MCF 10A (cell line): ENCODE measurements around the gene PI4KA. TPM values are rescaled to one million over a fixed set of nuclear protein-coding genes. Genes with fewer than 3 reads are reported as not detected.

ENCODE experiments used
- BruUV-seq: library from RNA; stranded (reverse); fragments of 400-500 nt; replicated peaks from 2 replicates; lab custom pipeline; 2021; lab: Mats Ljungman, UMichigan
- CTCF ChIA-PET: fragments of 300-600 bp; sonication (Branson Sonifier 250); formaldehyde crosslinking; extraction: SDS; loops from one replicate; lab custom pipeline; 2021; ENCODE audit warnings: antibody characterized with exemption, inconsistent platforms; lab: Yijun Ruan, JAX
- POLR2A ChIA-PET: fragments of 300-600, 350-650 bp; sonication (Branson Sonifier 250); formaldehyde crosslinking; extraction: SDS; loops from one replicate; lab custom pipeline; 2020; ENCODE audit warnings: antibody characterized with exemption, inconsistent platforms; lab: Yijun Ruan, JAX
- DNase-seq: peaks from one replicate; pipeline ENCODE4 v3.0.0-alpha.2; 2018; ENCODE audit not compliant: unreplicated experiment
- H3K27ac Mint-ChIP-seq: one replicate; pipeline ENCODE4 v1.8.0; 2022; ENCODE audit warnings: mild to moderate bottlenecking, low read depth, mixed read lengths; ENCODE audit not compliant: unreplicated experiment
- H3K27me3 Mint-ChIP-seq: one replicate; pipeline ENCODE4 v1.8.0; 2022; ENCODE audit warnings: mixed read lengths; ENCODE audit not compliant: insufficient read depth, unreplicated experiment
- H3K36me3 Mint-ChIP-seq: one replicate; pipeline ENCODE4 v1.8.0; 2022; ENCODE audit warnings: mild to moderate bottlenecking, moderate library complexity, mixed read lengths; ENCODE audit not compliant: insufficient read depth, unreplicated experiment
- H3K4me1 Mint-ChIP-seq: one replicate; pipeline ENCODE4 v1.8.0; 2022; ENCODE audit warnings: mixed read lengths; ENCODE audit not compliant: insufficient read depth, unreplicated experiment
- H3K4me3 Mint-ChIP-seq: one replicate; pipeline ENCODE4 v1.8.0; 2022; ENCODE audit warnings: mild to moderate bottlenecking, moderate library complexity, mixed read lengths; ENCODE audit not compliant: unreplicated experiment
- H3K9me3 Mint-ChIP-seq: one replicate; pipeline ENCODE4 v1.8.0; 2022; ENCODE audit warnings: mixed read lengths; ENCODE audit not compliant: unreplicated experiment
- intact Hi-C: fragments of 100-400 bp; cut with micrococcal nuclease; formaldehyde crosslinking; loops from 2 replicates; pipeline ENCODE4 v1.14.1; 2022
- total RNA-seq: library from RNA; stranded (reverse); gene quantifications from 2 replicates; pipeline ENCODE4 v1.2.3, GENCODE V29; 2022
- TF ChIP-seq, protein P1 (sequence below): fragments of 200-600 bp; IDR thresholded peaks from one replicate; pipeline ENCODE4 v1.8.0; 2022; ENCODE audit warnings: antibody characterized with exemption, mild to moderate bottlenecking; ENCODE audit not compliant: unreplicated experiment

PI4KA gene
- total RNA-seq, 1 experiment from 2014 or later: 39.0 TPM

- POLR2A ChIA-PET: interaction anchor here (0.7 kb wide), 1 partner anchor 35 kb away, joined by 3 read pairs; no protein-coding TSS in a partner anchor
- TF ChIP-seq, protein P1, sequence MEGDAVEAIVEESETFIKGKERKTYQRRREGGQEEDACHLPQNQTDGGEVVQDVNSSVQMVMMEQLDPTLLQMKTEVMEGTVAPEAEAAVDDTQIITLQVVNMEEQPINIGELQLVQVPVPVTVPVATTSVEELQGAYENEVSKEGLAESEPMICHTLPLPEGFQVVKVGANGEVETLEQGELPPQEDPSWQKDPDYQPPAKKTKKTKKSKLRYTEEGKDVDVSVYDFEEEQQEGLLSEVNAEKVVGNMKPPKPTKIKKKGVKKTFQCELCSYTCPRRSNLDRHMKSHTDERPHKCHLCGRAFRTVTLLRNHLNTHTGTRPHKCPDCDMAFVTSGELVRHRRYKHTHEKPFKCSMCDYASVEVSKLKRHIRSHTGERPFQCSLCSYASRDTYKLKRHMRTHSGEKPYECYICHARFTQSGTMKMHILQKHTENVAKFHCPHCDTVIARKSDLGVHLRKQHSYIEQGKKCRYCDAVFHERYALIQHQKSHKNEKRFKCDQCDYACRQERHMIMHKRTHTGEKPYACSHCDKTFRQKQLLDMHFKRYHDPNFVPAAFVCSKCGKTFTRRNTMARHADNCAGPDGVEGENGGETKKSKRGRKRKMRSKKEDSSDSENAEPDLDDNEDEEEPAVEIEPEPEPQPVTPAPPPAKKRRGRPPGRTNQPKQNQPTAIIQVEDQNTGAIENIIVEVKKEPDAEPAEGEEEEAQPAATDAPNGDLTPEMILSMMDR: no peak
- peaks cover 51% of the 10 kb centered on the region for H3K36me3 Mint-ChIP-seq
- no TSS peak for BruUV-seq
- intact Hi-C loops: no loop called here
- peaks cover 12% of the 10 kb centered on the region for H3K4me1 Mint-ChIP-seq
- no peak overlapping the region for H3K4me3 Mint-ChIP-seq
- H3K9me3 Mint-ChIP-seq: no peaks in the 10 kb centered on the region
- H3K27me3 Mint-ChIP-seq: no peaks in the 10 kb centered on the region
- DNase-seq: no peak
- CTCF ChIA-PET: interaction anchor here (0.7 kb wide), 1 partner anchor 9 kb away, joined by 3 read pairs; no protein-coding TSS in a partner anchor
- H3K27ac Mint-ChIP-seq: no peak overlapping the region
Observed at GRCh38 chr22:20749453-20749852, 109.2 kb downstream of the PI4KA start.

DNA sequence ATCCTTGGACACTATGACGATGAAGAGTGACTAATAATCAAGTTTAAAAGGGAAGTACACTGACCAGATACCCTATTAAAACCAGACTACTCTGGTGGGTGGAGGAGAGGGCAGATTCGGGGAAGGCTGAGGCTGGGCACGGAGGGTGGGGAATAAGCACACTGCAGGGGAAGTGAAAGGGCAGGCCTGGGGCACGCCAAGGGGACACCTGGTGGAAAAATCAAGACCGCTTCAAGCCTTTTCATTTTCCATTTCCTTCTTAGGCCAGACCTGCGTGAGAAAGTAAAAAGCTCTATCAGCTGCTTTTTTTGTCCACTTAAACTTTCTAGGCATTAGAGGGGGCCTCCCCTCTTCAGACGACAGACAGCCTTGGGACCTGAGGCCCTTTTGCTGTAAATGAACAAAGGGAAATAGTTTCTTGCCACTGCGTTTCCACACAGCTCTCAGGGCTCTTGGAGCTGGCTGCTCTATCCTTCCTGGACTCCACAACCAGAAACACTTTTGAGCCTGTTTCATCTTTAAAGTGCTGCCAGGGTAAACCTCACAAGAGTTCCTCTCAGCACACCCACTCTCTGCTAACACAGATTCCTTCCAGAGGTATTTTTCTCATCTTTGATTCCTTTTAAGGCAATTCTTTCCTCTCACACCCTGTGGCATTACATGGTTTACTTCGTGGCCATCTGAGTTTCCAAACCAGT is 109.7 kb downstream of the PI4KA start:
- no peaks in the 10 kb centered on the region for H3K27me3 Mint-ChIP-seq
- CTCF ChIA-PET: interaction anchor here (0.6 to 0.7 kb wide), 2 partner anchors 8 to 326 kb away, joined by 3 read pairs; no protein-coding TSS in a partner anchor
- no TSS peak for BruUV-seq
- no peak overlapping the region for H3K4me3 Mint-ChIP-seq
- peaks cover 50% of the 10 kb centered on the region for H3K36me3 Mint-ChIP-seq
- no peaks in the 10 kb centered on the region for H3K9me3 Mint-ChIP-seq
- TF ChIP-seq, protein P1: no peak
- intact Hi-C loops: no loop called here
- POLR2A ChIA-PET: interaction anchor here (0.7 kb wide), 1 partner anchor 36 kb away, joined by 3 read pairs; no protein-coding TSS in a partner anchor
- no peak overlapping the region for H3K27ac Mint-ChIP-seq
- peaks cover 12% of the 10 kb centered on the region for H3K4me1 Mint-ChIP-seq
- no peak for DNase-seq

- POLR2A ChIA-PET: no interaction called here
- TF ChIP-seq, protein P1: no peak
- H3K27me3 Mint-ChIP-seq: no peaks in the 10 kb centered on the region
- no peaks in the 10 kb centered on the region for H3K9me3 Mint-ChIP-seq
- peaks cover 12% of the 10 kb centered on the region for H3K4me1 Mint-ChIP-seq
- peaks cover 52% of the 10 kb centered on the region for H3K36me3 Mint-ChIP-seq
- no peak overlapping the region for H3K4me3 Mint-ChIP-seq
- no peak overlapping the region for H3K27ac Mint-ChIP-seq
- no TSS peak for BruUV-seq
- intact Hi-C loops: no loop called here
- CTCF ChIA-PET: interaction anchor here (0.6 kb wide), 1 partner anchor 326 kb away, joined by 3 read pairs; no protein-coding TSS in a partner anchor
- DNase-seq: no peak
Observed at GRCh38 chr22:20748082-20748481, 110.5 kb downstream of the PI4KA start.

DNA sequence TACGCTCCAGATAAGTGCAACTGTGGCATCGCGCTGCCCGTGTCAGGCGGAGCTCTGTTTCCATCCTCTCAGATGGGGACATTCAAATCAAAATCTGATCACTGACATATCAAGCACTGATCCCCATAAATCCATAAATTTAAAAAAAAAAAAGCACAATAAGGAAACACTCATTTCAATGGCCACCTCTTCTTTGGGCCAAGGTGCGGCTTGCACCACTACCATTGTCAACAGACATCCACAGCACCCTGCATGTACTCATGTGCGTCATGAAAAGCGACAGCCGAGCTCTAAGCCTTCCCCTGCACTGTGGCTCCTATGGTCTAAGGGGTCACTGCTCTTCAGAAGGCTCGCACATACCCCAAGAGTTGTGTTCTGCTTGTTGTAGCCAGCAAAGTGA is 111.4 kb downstream of the PI4KA start:
- intact Hi-C loops: no loop called here
- DNase-seq: no peak
- POLR2A ChIA-PET: no interaction called here
- Mint-ChIP-seq H3K27ac (no peak overlapping the region), H3K4me1 (peaks cover 12% of the 10 kb centered on the region), H3K36me3 (peaks cover 47% of the 10 kb centered on the region), H3K9me3 (no peaks in the 10 kb centered on the region), H3K4me3 (no peak overlapping the region), H3K27me3 (no peaks in the 10 kb centered on the region)
- BruUV-seq: no TSS peak
- TF ChIP-seq, protein P1: no peak
- CTCF ChIA-PET: interaction anchor here (0.7 kb wide), 1 partner anchor 17 kb away, joined by 3 read pairs; no protein-coding TSS in a partner anchor
